NCI-H2081 treated with DMSO at 0.1 percent for 48 hours (cell line): ENCODE measurements around the gene TAF1B.

Experiments
- DNase-seq: peaks from one replicate; lab custom pipeline; 2025; lab: John Stamatoyannopoulos, UW

The TAF1B gene

DNA sequence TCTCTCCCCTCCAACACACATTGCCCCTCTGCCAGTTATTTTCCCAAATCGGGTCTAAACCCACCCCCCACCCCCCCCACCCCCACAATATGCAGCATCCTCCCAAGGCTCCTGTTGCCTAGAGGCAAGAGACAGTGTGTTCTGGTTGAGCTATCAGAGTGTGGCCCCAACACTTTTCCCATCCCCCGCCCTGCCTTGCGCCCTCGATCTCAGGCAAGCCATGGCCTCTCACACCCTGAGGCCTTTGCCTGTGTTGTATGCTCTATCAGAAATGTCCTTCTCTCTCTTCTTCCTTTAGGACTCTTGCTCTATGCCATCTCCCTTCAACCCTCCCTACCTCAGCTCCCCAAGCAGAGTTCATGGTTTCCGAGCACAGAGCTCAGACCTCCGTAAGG lies 98.7 kb downstream of the TAF1B start:
- no peak for DNase-seq

DNA sequence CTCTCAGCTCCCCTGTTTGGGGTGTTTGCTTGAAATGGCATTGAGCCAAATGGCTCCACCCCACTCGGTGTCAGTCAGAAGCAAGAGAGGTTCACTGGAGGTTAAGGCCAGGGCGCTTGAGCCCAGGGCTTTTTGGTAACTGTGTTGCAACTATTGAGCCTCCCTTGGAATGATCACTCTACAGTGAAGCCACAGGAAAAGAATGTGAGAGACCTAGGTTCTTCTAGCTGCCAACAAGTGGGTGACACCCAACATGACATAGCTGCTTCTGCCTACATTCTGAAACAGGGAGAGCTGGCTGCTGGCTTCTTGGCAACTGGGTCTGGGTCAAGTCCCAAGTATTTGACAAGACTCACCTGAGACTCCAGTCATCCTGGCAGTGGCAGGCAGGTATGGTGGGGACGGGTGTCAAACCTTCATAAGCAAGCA lies 101.1 kb downstream of the TAF1B start:
- no peak for DNase-seq

DNA sequence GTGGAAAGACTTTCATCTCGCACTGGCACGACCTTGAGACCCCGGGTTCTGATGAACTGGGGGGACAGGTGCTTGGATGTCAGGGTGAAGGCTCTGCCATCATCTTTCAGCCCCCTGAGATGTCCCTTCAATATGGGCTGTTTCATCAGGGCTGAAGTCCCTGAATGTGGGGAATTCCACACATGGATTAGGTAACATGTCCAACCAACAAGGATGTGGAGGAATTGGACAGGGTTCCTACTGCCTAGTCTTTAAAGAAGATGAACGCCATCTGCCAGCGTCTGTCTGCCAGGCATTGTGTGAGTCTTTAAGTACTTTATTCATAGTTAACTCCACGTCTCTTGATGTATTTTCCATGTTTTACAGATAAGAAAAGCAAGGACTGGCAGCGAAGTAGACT lies 102.3 kb downstream of the TAF1B start:
- no peak for DNase-seq

DNA sequence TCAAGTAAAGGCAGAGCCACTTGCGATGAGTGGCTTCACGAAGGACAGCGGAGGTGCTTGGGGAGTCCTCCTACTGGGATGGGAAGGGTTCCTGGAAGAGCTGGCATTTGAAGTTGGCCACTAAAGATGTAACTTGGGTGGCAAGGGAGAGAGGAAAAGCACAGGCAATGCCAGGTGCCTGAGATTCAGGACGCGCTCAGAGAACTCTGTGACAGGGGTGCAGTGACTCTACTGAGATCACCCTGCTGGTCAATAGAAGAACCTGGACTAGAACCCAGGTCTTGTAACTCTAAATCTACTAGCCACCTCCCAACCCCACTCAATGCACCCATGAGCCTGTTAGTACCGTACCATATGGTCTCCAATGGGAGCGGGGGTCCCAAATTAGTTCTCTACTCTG lies 102.8 kb downstream of the TAF1B start:
- no peak for DNase-seq

DNA sequence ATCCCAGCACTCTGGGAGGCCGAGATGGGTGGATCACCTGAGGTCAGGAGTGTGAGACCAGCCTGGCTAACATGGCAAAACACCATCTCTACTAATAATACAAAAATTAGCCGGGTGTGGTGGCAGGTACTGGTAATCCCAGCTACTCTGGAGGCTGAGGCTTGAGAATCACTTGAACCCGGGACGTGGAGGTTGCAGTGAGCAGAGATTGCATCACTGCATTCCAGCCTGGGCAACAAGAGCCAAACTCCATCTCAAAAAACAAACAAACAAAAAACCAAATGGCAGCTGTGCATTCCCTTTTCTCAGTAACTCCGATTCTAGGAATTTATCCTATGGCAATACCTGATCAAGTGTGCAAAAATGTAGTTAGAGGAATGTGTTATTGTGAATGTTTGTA lies 103.5 kb downstream of the TAF1B start:
- DNase-seq = no peak

DNA sequence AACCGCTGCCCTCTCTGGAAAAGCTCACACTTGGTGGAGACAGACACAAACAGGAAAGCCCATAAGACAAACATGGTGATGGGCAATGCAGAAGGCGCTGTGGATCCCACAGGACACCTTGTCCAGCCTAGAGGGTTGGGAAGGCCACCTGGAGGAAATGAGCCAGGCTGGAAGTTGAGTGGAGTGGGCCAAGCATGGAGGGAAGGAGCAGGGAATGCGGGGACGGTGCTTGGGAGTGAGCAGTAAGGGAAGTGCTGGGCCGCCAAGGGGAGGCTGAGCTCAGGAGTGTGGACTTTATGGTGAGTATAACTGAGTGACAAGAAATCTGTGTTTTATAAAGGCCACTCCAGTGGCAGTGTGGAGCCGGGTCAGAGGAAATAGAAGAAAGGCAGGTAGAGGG lies 105.4 kb downstream of the TAF1B start:
- DNase-seq = no peak

DNA sequence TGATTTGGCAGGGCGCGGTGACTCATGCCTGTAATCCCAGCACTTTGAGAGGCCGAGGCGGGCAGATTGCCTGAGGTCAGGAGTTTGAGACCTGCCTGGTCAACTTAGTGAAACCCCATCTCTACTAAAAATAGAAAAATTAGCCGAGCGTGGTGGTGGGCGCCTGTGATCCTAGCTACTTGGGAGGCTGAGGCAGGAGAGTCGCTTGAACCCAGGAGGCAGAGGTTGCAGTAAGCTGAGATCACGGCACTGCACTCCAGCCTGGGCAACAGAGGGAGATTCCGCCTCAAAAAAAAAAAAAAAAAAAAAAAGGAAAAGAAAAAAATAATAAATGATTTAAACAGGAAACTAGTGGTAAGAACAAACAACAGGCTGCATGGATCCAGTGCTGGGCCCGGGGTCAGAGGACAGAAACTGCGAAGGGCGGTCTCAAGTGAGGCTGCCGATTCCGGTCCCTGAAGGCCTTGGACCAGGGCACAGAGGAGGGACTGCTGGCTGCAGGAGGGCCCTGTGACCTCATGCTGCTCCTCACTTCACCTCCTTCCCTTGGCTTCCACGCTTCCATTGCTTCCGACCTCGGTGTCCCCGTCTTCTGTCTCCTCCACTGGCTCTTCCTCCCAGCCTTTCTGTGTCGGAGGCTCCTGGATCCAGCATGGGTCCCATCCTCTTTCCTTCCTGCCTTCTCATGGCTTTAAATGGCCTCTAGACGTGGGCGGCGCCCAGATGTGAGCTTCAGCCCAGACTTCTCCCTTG lies 106.1 kb downstream of the TAF1B start:
- DNase-seq = no peak

DNA sequence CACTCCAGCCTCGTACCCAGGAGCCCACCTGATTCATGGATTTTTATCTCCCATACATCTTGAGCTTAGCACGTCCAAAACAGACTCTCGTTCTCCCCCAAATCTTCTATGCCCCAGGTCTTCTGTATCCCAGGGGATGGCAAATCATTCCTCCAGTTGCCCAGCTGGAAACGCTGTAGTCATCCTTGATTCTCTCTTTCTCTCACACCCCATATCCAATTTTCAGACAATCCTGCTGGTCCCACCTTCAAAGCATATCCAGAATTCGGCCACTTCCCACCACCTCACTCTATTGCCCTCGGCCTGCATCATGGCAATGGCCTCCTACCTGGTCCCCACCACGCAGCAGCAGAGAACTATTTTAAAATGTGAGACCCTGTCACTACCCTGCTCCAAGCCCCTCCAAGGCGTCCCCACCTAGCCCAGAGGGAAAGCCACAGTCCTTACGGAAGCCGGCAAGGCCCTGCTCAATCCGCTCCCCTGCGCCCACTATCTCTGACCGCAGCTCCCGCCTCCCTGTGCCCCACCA lies 106.8 kb downstream of the TAF1B start:
- no peak for DNase-seq

DNA sequence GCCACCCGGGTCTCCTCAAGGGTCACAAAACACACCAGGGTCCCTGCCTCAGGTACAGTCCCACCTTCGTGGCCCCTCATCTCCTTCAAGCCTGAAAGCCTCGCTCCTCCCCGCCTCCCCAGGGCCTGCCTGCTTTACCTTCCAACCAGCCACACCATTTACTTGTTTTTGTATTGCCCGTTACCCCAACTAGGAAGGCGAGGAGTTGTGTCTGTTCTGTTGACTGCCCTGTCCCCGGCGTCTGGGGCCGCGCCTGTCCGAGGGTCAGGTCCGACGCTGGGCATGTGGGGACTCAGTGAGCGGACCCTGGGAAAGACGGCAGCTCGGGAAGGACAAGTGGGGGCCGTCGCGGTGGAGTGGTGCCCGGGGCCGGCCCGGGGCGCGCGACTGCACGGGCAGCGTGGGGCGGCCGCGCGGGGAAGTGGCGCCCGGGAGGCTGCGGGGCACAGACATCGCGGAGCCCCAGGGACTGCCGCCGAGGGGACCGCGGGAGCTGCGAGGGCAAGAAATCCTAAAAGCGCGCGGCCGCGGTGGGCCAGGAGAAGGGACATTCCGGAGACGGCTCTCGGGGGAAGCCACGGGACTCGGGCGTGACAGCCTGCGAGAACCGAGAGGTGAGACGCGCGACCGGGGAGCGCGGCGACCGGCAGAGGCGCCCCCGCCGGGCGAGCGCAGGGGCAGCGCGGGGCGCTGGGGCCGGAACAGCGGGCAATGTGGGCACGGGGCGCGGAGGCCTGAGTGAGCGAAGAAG lies 107.4 kb downstream of the TAF1B start:
- no peak for DNase-seq

DNA sequence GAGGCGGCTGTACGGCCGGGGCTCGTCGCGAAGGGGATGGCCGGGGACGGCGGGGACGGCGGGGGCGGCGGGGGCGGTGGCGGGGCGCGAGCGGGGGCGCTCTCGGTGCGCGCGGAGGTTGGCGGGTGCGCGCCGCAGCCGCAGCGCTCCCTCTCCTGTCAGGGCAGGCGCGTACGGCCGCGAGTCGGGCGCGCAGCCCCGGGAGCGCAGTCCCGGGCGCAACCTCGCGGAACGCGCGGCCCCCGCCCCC lies 107.9 kb downstream of the TAF1B start:
- DNase-seq = no peak

DNA sequence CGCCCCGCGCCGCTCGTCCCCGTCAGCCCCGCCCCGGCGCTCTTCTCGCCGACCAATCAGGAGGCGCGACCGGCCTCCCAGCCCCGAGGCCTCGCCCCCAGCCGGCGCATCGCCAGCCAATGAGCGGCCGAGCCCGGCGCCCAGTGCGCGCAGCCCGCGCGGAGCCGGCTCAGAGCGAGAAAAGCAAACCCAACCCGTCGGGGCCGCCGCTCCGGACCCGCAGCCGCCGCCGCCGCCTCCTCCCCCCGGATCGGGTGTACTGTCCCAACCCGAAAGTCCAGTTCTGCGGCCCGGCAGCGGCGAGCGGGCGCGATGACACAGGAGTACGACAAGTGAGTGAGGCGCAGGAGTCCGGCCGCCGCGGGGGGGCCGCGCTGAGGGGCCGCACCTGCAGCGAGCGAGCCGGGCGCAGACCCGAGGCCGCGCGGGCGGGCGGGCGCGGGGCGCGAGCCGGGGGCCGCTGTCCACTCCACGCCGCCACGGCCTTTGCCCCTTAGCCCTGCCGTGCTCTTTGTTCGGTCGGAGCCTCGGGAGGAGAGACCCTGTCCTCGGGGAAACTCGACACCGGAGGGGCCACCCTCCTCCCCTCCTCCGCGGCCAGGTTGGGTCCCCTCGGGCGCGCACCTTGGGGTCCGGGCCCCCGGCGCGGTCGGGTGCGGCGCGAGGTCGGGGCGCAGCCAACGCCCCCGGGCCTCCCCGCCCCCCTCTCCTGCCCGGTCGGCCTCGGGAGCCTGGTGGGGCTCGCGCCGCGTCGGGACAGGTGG lies 108.4 kb downstream of the TAF1B start, which contains the start of gene GRHL1:
TSS of gene GRHL1 (plus strand) at position 172 of the 764 bp plus-strand sequence. CDS start at position 313, 141 bp downstream.
- DNase-seq = peak; percentile 64

DNA sequence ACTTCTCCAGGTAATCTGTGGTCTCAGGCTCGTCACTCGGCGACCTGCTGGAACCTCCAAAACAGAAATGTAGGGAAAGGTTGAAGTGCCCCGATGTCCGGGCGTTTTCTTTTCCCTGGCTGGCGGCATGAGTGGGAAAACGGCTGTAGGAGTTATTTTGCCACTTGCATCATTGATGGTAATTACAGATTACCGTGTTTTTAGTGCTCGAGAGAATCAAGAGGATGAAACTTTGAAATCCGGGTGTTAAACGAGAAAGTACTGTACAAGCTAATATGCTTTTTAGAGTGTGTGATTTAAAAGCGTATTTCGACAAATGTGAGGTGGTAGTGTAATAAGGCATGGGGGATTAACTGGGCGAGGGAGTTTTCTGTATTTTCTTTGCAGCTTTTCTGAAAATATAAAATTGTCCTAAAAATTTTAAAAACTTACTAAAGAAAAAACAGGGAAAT lies 109.0 kb downstream of the TAF1B start:
- no peak for DNase-seq

DNA sequence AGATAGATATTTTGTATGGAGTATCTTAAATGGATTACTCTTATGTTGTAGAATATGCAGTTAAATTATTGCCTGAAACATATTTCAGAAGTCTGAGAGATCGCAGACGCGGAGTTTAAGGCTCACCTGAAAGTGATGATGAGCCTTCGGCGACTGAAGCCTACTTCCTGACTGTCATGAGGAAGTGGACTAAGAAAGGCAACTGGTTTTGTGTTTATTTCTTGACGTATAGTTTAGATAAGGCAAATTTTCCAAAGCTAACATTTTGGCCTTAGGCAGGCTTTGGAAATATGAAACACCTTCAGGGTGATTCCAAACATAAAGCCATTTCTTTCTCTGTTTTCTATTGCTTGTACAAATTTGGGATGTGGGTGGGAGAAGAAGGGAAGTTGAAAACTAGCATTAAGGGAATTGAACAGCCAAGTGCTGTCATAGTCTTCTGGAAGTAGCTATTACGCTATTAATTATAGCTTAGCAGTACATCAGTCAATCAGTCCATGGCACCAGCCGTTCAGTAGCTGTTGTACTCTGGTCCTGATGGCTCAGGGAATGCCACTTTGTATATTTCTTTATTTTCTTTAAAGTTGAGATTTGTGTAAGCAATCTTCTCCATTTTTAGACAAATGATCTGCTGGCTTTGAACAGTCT lies 109.7 kb downstream of the TAF1B start:
- DNase-seq = no peak

DNA sequence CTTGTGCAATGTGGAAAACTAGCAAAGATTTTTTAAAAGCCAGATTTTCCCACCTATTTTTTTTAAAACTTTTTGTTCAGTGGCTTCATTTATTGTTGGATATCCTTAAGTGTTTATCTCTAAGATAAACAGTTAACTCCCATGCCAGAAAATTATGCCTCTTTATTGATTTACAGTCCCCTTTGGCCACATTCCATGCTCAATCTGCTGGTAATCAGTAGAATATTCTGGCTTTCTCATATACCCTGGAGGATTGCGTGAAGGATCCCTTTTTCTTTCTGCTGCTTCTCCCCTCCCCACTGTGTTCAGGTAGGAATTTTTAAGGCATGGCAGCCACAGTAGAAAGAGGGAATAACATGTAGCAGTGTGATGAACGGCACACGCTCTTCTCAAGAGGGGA lies 110.9 kb downstream of the TAF1B start:
- DNase-seq = no peak

DNA sequence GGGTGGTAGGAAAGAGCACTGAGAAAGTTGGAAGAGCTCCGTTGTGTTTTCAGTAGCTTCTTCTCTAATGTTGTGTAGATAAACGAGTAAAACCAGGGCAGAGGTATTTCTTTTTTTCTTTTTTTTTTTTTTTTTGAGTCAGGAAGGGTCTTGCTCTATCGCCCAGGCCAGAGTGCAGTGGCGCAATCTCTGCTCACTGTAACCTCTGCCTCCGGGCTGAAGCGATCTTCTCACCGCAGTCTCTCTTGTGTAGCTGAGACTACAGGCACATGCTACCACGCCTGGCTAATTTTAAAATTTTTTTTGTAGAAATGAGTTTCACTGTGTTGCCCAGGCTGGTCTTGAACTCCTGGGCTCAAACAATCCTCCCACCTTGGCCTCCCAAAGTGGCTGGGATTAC lies 114.8 kb downstream of the TAF1B start:
- DNase-seq = no peak

DNA sequence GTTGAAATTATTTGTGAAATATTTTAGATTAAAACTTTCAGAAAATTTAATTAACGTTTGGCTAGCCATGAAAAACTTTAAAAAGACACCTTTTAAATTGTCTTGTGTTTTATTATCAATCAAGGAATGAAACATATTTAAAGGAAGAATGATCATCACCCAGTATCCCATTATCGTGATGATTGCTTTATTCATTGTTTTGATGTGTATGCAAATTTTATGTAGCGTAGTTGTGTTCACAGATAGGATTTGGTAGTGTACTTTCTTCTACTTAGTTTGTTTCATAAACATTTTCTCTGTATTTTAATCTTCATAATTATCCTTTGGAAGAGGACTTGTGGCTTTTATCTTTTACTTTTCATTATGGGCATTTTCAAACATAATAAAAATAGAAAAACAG lies 116.0 kb downstream of the TAF1B start:
- no peak for DNase-seq

DNA sequence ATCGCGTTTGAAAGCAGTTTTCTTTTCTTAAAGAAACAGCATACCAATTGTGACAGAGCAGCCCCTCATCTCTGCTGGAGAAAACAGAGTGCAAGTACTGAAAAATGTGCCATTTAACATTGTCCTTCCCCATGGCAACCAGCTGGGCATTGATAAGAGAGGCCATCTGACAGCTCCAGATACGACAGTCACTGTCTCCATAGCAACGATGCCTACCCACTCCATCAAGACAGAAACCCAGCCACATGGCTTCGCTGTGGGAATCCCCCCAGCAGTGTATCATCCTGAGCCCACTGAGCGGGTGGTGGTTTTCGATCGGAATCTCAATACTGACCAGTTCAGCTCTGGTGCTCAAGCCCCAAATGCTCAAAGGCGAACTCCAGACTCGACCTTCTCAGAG lies 117.7 kb downstream of the TAF1B start:
- DNase-seq = no peak

DNA sequence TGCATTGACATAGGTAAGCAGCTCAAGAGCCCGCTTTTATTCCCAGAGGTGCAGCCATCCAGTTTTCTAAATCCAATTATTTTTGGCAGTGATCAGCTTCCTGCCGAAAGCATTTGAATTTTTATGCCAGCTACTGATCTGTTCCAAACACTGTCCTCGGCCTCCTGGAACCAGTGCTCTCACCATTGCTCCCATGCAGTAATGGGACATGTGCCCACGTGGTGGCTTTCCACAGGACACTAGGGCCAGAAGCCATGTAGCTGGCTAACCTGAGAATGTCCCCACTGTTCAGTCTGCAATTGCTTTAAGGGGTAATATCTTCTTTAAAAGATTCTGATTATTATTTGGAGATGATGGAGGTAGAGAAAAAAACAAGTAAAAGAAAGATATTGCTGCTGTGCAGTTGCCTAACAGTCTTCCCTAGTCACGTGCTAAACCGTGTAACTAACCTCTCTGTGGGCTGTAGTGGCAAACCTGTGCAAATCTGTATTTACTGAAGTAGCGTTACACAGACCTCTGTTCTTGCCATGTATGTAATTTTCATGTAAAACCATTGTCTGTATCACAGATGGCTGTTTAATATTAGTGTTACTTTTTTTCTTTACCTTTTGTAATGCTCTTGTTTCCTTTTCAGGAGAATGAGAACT lies 121.2 kb downstream of the TAF1B start:
- DNase-seq = no peak

DNA sequence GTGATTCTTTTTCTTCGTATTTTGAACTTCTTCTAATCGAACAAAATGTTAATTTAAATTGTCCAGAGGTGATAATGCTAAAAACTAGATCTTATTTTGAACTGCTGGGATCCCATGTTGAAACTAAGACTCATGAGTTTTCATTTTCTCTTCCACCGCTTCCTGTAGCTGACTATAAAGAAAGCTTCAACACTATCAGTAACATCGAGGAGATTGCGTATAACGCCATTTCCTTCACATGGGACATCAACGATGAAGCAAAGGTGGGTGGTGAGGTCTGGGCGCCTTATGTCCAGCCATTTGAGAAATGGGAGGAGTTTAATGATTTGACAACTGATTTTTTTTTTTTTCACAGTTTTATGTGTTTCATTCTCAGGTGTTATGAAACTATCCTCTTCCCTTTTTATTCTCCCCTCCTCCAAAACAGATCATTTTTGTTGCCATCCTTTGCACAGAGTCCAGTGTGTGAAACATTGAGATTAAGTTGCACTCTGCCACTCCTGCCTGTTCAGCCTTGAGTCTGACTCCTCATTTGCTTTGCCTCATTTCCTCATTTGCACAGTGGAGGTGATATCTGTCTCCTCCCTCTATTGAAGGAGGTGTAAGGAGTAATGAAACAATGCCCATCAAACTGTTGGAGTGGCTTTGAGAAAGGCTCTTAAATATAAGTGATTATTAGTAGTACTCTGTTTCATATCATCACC lies 122.0 kb downstream of the TAF1B start:
- no peak for DNase-seq

DNA sequence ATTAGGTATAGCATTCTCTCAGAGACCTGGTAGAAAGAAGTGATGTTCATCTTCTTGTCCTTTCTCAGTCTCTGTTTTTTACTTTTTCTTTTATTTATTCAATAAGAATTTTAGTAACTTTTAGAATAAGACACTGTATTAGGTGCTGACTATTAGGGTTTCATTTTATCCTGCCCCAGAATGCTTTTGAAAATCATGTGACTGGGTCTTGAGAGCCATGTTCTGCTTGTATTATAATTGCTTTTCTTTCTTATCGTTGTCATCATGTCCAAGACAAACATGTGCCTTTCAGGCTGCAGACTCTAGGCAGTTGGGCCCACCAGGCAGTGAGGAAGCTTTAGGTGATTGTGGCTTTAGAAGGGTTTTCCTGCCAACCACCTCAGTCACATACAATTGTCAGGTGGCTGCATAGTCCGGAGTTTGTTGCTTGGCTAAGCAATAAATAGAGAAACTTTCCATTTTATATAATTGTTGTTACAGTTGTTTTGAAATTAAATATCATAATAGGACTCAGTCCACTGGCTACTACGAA lies 123.3 kb downstream of the TAF1B start:
- DNase-seq = no peak
